GM18861 (cell line): ENCODE measurements around the gene CDH4.

ENCODE experiments used
- ATAC-seq: cut with Tn5 transposase; IDR thresholded peaks from one replicate; pipeline ENCODE4 v1.9.1; 2021; ENCODE audit not compliant: unreplicated experiment

CDH4 gene

GRCh38 chr20:61354901-61355495 lies 102.9 kb downstream of the CDH4 start:
- no peak for ATAC-seq

- ATAC-seq, result no peak
Measured at GRCh38 chr20:61355585-61355984, 103.5 kb downstream of the CDH4 start.

DNA sequence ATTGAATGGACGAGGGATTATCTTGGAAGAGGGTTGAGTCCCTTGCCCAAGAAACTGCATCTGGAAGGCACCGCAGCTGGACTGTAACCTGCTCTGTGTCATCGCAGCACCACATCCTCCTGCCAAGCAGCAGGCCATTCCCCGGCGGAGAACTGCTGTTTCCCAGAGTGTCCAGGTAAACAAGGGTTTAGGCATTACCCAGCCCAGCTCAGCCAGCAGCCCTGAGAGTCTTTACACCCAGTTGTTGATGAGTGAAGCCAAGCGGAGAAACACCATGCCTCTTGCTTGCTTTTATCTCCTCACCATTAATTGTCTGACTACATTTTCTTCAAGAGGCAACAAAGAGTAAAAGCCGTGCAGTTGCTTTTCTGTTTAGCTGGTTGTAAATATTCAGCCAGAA lies 104.1 kb downstream of the CDH4 start:
- no peak for ATAC-seq

- ATAC-seq, result no peak
Measured at GRCh38 chr20:61357119-61357518, 105.1 kb downstream of the CDH4 start.

DNA sequence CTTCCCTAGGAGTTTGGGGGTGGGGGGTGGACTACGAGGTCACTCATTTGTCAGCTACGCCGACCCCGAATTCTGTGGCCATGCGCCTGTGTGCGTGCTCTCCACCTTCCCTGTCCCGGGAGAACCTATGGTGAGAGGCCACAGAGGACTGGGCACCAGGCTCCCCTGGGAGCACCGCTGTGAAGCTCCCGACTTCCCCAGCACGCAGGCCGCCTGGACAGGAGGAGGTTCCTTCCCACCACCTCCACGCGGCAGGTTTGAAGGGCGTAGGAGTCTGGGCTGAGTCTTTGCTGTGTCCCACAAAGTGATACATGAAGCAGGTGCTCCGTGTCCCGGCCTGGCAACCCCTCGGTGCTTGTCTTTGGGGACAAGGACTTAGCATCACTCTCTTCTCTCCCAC lies 107.2 kb downstream of the CDH4 start:
- ATAC-seq, result no peak

GRCh38 chr20:61360296-61360695 lies 108.2 kb downstream of the CDH4 start:
- no peak for ATAC-seq

GRCh38 chr20:61360940-61361339 lies 108.9 kb downstream of the CDH4 start:
- no peak for ATAC-seq

GRCh38 chr20:61361501-61361900 lies 109.4 kb downstream of the CDH4 start:
- no peak for ATAC-seq

GRCh38 chr20:61364147-61364546 lies 112.1 kb downstream of the CDH4 start:
- ATAC-seq, result no peak

- ATAC-seq, result no peak
Measured at GRCh38 chr20:61366914-61367313, 114.9 kb downstream of the CDH4 start.

GRCh38 chr20:61369731-61370520 lies 117.9 kb downstream of the CDH4 start:
- no peak for ATAC-seq

DNA sequence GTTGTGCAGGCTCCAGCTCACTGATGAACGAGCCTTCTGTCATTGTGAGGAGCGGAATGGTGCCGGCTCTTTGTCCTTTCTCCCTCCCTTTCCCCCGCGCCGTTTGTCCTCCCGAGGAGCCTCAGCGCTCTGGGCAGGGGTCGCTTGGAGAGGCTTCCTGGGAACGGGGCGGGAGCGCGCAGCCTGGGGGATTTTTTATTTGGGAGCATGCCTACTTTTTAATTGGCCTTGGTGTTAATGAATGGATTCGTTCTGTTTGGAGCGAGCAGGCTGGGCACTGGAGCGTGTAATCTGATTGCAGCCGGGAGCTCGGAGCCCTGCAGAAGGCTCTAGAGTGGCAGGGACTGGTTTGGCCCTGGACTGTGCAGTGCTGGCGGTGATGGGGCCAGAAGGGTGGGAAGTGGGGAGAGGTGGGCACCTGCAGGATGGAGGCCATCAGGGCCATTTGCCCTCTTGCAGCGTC lies 118.8 kb downstream of the CDH4 start:
- no peak for ATAC-seq

GRCh38 chr20:61371501-61372136 lies 119.6 kb downstream of the CDH4 start:
- ATAC-seq, result no peak

DNA sequence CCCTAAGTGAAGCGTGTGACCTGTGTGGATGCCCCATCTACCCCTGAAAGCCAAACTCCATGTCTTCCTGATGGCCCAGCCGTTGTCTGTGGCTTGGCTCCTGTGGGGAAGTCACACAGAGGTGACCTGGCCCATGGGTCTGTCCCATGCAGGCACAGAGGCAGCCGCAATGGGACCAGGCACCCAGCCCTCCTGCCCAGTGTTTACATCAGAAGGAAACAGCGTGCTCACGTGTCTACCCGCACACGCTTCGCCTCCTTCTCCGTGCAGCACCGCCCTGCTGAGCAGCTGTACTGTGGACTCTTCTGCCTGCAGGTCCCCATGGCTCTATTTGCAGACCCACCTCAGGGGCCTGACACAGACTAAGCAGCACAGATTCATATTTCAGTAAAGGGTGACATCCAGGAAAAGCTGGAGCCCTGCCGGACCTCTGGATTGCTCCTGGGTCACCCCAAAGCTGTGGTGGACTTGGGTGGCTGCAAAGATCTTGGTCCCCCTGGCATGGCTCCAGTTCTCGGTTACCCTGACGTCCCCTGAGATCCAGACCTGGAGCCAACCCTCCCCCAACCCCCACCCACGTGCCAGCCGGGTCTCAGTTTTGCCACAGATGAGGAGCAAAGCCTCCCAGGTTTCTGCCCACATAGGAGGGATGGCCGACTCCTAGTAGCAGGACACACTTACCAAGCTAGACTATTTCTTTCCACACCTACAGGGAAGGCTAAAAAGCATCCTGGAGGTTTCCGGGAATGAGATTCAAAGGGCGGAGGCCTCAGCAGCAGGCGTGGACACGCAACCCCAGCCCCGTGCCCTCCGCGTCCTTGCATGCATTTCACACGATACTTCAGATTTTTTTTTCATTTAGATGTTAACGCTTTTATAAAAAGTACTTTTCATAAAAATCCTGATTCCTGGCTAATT lies 120.3 kb downstream of the CDH4 start:
- no peak for ATAC-seq

DNA sequence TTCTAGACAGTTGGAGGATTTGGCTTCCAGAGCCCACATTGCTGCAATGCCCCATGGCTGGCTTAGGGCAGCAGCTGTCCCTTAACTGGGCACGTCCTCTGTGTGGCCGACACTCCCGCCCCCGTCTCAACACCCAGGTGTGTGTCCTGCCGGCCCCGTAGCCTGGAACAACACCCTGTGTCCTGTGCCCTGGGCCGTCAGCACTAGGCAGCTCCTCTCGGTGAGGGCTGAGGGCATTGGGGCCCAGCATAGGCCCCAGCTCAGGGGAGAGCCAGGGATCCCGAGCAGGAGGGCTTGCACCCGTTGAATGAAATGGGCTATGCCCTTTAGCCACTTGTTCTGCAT lies 121.0 kb downstream of the CDH4 start:
- no peak for ATAC-seq

GRCh38 chr20:61373956-61374545 lies 122.0 kb downstream of the CDH4 start:
- no peak for ATAC-seq

DNA sequence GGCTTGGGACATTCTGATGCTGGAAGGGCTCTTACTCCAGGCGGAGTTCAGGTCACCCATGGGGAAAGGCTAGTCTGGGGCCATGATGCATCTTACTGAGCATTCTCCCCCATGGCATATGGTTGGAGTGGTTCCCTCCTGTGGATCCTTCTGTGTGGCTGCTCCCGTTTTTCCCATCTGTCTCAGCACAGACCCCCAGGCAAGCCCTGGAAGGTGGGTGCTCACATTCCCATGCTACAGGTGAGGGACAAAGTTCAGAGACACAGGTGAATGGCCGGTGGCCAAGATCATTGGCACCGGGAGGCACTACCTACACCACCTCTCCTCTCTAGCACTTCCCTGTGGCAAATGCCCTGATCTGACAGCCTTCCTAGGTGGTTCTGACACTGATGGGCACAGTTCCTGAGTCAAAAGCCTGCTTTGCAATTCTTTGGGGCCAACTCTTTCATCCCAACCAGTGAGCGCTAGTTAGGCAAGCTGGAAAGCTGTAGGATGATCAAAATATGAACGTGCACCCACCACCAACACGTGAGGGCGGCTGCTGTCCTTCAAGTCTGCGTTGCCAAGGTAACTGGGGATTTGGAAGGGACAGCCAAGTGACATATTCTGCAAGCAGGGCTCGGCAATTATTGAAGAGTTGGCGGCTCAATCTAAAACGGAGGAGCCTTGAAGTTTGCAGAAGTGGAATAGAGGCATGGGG lies 124.6 kb downstream of the CDH4 start:
- ATAC-seq, result no peak

DNA sequence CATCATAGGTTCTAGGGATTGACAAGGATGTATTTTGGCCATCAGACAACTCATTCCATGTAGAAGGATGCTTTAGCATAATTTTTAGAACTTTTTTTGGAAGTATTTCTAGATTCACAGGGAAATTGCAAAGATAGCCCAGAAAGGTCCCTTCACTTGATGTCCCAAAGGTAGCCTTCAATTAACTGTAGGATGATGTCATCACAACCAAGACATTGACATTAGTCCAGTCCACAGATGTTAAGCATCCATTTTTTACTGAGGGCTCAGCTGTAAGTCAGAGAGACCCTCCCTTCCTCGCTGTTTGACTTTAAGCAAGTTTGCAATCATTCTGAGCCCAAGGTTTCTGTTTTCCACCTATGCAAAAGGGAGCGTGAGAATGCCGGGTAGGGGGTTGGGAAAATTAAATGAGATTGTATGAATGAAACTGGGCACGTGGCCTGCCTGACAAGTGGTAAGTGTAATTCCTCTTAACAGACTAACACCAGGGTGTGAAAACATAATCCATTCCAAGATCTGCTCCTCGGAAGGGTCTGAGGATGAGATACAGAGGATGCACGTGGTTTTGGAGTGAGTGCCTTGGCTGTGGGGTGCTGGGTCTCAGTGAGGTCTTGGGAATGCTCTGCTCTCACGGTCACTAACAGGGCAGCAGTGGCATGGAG lies 126.8 kb downstream of the CDH4 start:
- ATAC-seq, result no peak

- ATAC-seq, result no peak
Measured at GRCh38 chr20:61379898-61380544, 128.0 kb downstream of the CDH4 start.
